ENCODE measurements around the gene PTPRK.

Gene PTPRK

DNA sequence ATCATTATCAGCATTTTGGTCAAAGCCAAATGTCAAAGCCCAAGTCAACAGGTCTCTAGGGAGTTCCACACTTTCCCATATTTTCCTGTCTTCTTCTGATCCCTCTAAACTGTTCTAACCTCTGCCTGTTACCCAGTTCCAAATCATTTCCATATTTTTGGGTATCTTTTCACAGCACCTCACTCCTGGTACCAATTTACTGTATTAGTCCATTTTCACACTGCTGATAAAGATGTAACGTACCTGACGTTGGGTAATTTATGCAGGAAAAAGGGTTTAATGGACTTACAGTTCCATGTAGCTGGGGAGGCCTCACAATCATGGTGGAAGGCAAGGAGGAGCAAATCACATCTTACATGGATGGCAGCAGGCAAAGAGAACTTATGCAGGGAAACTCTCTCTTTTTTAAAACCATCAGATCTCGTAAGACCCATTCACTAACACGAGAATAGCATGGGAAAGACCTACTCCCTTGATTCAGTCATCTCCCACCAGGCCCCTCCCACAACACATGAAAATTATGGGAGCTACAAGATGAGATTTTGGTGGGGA lies 143.4 kb downstream of the PTPRK start:
- DNase-seq: no peak

GRCh38 chr6:128371136-128371535 lies 149.3 kb downstream of the PTPRK start:
- DNase-seq: no peak

DNA sequence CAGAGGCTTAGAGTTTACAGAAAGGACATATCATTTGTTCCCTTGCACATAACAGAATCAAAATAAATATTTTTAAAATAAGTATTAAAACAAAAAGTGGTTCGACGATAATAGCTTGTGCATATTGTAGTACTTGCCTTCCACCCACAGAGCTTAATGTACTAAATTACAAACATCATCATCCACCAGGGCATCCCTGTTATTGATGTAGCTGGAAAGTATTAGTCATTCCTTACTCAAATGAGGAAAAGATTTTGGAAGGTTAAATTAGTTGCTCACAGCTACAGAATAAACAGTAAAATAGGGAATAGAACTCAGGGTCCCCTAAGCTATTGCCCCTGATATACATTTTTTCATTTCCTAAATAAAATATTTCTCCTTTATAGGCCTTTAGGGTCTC lies 150.3 kb downstream of the PTPRK start:
- DNase-seq: no peak

GRCh38 chr6:128368213-128368944 lies 152.0 kb downstream of the PTPRK start:
- DNase-seq: no peak

GRCh38 chr6:128367437-128367836 lies 153.0 kb downstream of the PTPRK start:
- no peak for DNase-seq

DNA sequence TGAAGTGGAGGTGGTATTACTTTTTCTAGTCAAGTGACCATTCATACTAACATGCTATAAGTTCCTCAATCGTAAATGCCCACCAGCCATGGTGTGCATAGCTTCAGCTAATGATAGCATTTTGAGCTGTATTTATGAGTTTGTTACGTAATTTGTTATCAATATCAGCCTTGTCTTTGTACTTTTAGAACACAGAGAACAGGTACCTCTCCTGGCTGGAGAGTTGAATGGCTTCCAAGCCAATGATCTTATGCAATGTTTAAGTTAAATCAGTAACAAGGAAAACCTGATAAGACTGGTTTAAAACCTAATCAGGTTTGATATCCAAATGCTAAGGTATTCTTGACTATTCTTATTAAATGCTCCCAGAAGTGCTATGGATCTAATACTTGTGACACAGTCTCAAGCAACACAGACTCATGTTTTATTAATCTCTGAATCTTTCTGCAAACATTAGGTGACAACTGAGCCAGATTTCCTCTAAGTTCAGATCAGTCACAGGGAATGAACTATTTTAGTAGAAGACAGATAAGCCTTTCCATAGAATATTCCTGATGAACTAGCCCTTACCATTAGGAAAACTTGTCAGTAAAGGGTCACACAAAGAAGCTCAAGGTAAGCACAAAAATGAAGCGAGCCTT lies 154.8 kb downstream of the PTPRK start:
- DNase-seq: no peak

DNA sequence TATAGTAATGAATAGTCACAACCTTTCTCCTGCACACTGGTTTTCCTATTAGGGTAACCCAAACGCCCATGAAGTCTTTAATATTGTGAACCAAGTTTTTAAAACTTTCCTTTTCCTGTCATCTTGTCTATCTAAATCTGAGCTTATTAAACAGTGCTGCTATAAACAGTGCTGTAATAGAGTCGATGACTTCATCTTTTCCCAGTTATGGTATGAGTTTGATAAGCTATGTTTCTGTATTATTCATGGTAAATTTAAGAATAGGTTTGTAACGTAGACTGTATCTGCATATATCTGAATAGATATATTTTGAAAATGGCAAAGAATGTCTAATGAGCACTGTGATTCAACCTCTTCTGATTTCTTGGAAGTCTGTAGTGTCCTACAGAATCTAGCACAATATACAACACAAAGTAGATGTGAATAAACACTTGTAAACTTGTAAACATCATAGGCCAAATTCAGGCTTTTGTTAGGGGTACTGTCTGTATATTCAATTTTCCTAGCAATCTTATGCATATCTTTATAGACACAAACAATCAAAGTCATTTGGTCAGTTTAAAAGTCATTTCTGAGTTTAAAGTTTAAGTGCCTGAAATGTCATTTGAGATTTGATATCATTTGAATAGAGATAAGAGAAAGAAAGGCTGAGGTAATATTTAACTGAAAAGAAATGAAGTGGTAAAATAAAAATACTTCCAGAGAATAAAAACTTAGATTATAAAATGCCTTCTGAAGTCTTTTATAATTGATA lies 155.5 kb downstream of the PTPRK start:
- no peak for DNase-seq

- DNase-seq: no peak
These were observed 157.2 kb downstream of the PTPRK start for GRCh38 chr6:128363020-128363813.

DNA sequence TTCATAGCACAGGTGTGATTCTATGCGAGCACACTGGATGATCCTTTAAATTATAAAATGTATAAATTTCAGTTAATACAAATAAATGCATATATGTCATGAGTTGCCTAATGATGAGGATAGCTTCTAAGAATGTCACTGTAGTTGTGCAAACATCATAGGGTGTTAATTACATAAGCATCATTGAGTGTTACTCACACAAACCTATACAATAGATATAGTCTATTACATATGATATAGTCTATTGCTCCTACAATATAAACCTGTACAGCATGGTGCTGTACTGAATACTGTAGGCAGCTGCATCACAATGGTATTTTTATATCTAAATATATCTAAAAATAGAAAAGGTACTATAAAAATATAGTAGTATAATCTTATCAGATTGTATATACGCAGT lies 159.0 kb downstream of the PTPRK start:
- DNase-seq: no peak

GRCh38 chr6:128358244-128358776 lies 162.1 kb downstream of the PTPRK start:
- DNase-seq: no peak

DNA sequence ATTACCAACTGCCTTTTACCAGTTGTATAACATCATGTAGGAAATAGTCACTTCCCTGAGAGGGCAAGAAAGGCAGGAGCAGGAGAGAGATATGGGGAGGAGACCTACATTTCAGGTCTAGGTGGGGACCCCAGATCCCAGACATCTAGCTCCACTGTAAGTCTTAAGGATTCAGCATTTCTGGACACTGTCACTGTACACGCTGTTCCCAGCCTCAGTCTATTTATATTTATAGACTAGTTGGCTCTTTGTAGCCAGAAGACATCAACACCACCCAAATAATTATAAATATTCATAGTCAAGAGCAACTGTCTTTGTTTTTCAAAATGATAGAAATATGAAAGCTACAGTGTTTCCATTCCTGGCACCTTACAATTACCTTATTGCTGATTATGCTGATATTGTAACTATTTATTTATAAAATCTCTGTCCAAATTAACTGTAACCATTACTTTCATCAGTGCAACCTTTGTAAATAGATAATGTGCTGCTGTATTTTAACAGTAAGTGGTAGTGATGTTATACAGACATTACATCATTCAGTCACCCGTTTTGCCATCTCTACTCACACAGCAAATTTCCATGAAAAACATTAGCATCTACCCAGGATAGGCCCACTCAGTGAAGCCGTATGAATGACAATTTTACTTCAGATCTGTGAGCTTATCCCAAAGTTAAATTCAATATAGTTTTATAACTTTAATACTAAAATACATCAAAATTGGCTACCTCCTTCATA lies 162.8 kb downstream of the PTPRK start:
- no peak for DNase-seq

DNA sequence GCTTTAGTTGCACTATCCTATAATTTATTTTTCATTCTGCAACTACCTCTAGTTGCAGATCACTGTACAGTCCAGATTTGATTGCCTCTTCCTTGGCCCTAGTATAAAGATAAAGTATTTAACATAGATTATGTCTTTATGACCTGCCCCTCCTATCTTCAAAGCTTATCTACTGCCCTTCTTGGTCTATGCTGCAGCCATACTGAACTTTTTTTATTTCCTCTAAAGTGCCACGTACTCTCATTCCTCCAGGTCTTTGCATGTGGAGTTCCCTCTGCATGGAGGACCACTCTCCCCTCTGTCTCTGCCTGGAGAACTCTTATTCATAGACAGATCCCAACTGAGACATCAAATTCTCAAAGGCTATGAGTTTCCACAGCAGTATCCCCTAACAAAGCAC lies 168.0 kb downstream of the PTPRK start:
- DNase-seq: no peak

GRCh38 chr6:128351255-128351514 lies 169.2 kb downstream of the PTPRK start:
- DNase-seq: no peak

DNA sequence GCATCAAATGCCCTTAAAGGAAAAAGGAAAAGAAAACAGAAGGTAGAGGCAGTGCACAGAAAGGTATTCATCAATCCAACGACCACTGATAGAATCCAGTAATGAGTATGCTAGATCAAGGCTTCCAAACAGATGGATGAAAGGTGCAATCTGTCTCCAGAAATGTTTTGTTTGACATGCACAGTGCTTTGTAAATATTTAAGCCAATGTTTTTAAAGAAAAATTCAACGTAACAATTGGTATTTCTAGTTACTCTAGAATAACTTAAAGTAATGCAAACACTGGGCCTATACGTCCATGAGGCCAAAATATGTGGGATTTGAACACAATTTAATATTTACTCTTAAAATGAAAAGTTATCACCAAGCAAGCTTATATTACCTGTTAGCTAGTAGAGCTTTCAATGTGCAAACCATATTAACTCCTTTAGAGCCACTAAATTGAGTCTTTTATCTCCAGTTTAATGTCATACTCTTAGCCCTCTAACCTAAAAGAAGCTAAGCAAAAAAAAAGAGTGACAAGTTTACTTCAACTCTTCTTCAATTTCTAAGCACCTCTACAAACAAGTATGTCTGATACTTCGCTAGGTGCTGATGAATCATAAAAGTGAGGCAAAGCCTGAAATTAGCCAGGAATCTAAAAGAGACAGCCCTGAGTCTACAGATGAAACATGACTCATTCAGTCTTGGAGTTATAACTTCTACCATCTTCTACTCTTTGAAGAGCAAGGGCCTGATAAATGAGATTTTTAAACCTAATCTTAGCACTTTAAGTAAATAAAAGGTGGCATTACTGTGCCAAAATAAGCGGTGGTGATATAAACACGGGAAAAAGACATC lies 169.8 kb downstream of the PTPRK start:
- no peak for DNase-seq

DNA sequence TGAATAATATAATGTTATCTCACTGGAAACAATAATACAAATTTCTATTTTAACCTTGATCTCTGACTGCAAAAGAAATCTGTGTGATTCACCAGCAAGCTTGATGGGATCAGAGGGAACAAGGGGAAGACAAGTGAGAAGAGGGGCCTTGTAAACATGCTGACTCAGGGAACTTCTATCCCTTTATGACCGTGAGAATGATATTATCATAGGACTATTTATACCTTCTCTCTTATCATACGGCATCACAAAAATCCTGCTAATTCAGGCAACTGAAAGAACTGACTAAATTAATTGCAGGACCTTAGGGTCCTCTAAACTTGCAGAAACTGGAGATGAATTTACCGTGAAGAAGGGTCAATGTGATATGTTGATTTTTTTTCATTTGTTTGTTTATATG lies 173.3 kb downstream of the PTPRK start:
- DNase-seq: no peak

GRCh38 chr6:128346569-128346968 lies 173.8 kb downstream of the PTPRK start:
- no peak for DNase-seq

DNA sequence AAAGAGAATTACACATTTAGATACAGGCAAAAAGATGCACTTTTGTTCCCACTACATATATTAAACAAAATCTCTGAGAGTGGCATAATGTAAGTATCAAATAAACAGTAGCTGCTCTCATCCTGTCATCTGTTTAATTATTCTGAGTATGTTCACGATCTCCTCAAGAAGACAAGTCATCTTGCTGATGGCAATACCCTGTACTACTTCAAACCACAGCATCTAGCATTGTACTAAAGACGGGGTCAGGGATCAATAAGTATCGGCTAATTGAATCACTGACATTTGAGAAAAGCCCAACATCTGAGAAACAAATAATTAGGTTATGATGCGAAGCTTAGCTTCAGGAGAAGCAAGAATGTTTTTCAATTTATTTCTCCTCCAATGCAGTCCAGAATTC lies 175.1 kb downstream of the PTPRK start:
- no peak for DNase-seq

DNA sequence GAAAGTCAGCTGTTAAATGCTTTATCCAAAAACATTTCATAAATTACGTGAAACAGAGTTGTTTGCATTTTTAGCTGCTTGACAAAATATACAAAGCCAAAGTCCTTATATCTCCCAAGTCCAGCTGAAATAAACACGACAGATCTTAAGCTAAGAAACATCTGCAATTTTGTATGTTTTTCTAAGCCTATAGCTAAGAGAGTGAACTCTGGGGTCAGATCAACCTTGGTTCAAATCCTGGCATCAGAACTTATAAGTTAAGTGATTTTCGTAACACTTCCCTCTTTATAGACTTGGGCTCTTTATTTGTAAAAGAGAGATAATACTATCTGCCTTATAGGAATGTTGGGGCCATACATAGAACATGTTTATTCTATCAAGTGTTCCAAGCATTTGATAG lies 176.7 kb downstream of the PTPRK start:
- no peak for DNase-seq

- no peak for DNase-seq
These were observed 180.6 kb downstream of the PTPRK start for GRCh38 chr6:128339635-128340450.

DNA sequence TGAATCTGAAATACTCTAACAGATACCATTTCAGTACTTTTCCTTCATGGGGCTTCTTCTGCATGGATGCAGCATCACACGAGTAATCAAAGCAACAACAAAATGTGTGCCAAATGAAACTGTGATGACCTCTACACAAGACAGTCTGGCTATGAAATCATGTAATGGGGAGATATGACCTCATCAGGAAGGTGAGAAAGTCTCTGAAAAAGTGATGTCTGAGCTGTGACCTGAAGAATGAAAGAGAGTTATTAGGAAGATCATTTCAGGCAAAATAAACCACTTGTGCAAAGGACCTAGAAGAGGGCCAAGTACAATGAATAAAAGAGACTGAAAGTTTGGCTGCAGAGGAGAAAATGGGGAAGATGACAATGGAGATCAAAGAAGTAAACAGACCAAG lies 182.8 kb downstream of the PTPRK start:
- no peak for DNase-seq

Measured in NCI-H2107 (cell line).